ENCODE results near the gene MDC1.

GRCh38 chr6:30761791-30762429 lies 44.8 kb upstream of the MDC1 start:
- TF ChIP-seq POLR2A (IDR thresholded peaks at IDR 0.05; ENCODE audit: borderline replicate concordance, extremely low read depth, insufficient read depth, insufficient read length) (no peak), CTCF (IDR thresholded peaks at IDR 0.05 in 2 of 3, conservative IDR thresholded peaks at IDR 0.05 in 1 of 3; ENCODE audit: borderline replicate concordance in 1 of 3, insufficient read depth in 1 of 3, low read depth in 2 of 3, low read length in 2 of 3) (no peak), MAX (IDR thresholded peaks at IDR 0.05) (no peak), ATF3 (IDR thresholded peaks at IDR 0.05) (no peak), SRF (IDR thresholded peaks at IDR 0.05; ENCODE audit: low read depth) (no peak), REST (IDR thresholded peaks at IDR 0.05; ENCODE audit: low read depth) (no peak), EZH2 (IDR thresholded peaks at IDR 0.05) (no peak), POLR2AphosphoS5 (IDR thresholded peaks at IDR 0.05; ENCODE audit: low read depth, low read length) (no peak), ZBTB33 (IDR thresholded peaks at IDR 0.05; ENCODE audit: extremely low read depth, insufficient replicate concordance, low read length) (no peak)
